ENCODE measurements around the gene AK9.

Gene AK9

DNA sequence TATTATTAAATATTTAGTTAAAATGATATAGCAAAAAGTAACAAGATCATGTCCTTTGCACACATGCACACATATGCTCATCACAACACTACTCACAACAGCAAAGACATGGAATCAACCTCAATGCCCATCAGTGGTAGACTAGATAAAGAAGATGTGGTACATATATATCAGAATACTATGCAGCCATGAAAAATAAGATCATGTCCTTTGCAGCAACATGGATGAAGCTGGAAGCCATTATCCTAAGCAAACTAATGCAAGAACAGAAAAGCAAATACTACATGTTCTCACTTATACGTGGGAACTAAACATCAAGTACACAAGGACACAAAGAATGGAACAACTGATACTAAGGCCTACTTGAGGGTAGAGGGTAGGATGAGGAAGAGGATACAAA is 14.3 kb downstream of the AK9 start:
- POLR2A ChIA-PET: no interaction called here
- H3K4me3 ChIP-seq (ENCODE audit: low read depth, low read length): no peak overlapping the region
- CTCF ChIA-PET: no interaction called here
- no peak for DNase-seq (ENCODE audit: low read depth, low spot score)
- TF ChIP-seq CTCF (IDR thresholded peaks at IDR 0.05; ENCODE audit: insufficient read depth, low read length, missing control alignments): no peak

GRCh38 chr6:109672839-109673238 is 18.2 kb downstream of the AK9 start:
- ChIA-PET CTCF (interaction anchor here (1.4 to 1.9 kb wide), 2 partner anchors 32 to 367 kb away, joined by 4 to 10 read pairs; no protein-coding TSS in a partner anchor), POLR2A (no interaction called here)
- TF ChIP-seq CTCF (IDR thresholded peaks at IDR 0.05; ENCODE audit: insufficient read depth, low read length, missing control alignments): no peak
- no peak overlapping the region for H3K4me3 ChIP-seq (ENCODE audit: low read depth, low read length)
- no peak for DNase-seq (ENCODE audit: low read depth, low spot score)

GRCh38 chr6:109672175-109672574 is 18.8 kb downstream of the AK9 start:
- ChIA-PET POLR2A (no interaction called here), CTCF (interaction anchor here (1.4 to 1.9 kb wide), 2 partner anchors 32 to 368 kb away, joined by 4 to 10 read pairs; no protein-coding TSS in a partner anchor)
- DNase-seq (ENCODE audit: low read depth, low spot score): no peak
- H3K4me3 ChIP-seq (ENCODE audit: low read depth, low read length): no peak overlapping the region
- TF ChIP-seq CTCF (IDR thresholded peaks at IDR 0.05; ENCODE audit: insufficient read depth, low read length, missing control alignments): no peak

DNA sequence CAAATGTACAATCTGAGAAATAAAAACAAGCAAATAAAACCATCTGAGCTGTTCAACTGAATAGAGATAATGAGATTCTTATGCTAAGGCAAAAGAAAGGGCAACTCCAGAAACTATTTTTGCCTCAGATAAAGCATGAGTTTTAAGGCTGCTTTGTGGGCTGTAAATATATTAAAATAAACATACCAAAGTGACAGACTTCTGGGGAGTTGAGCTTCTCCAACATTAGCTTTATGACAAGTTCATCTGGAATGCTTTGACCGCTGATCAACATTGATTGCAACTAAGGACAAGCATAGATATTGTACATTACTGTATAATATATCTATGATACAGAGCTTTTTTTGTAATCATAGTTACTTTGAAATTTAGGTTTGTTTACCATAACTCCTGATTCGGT is 19.3 kb downstream of the AK9 start:
- no peak for DNase-seq (ENCODE audit: low read depth, low spot score)
- CTCF ChIA-PET: interaction anchor here (1.4 to 1.9 kb wide), 2 partner anchors 33 to 368 kb away, joined by 4 to 10 read pairs; no protein-coding TSS in a partner anchor
- no peak for TF ChIP-seq CTCF (IDR thresholded peaks at IDR 0.05; ENCODE audit: insufficient read depth, low read length, missing control alignments)
- POLR2A ChIA-PET: no interaction called here
- no peak overlapping the region for H3K4me3 ChIP-seq (ENCODE audit: low read depth, low read length)

GRCh38 chr6:109669811-109670210 is 21.2 kb downstream of the AK9 start:
- ChIA-PET CTCF (no interaction called here), POLR2A (interaction anchor here (0.6 kb wide), 1 partner anchor 21 kb away, joined by 3 read pairs; the partner anchor contains the start of genes AK9 and FIG4)
- TF ChIP-seq CTCF (IDR thresholded peaks at IDR 0.05; ENCODE audit: insufficient read depth, low read length, missing control alignments): no peak
- H3K4me3 ChIP-seq (ENCODE audit: low read depth, low read length): no peak overlapping the region
- no peak for DNase-seq (ENCODE audit: low read depth, low spot score)

GRCh38 chr6:109662192-109662591 is 28.8 kb downstream of the AK9 start:
- POLR2A ChIA-PET: no interaction called here
- DNase-seq (ENCODE audit: low read depth, low spot score): no peak
- CTCF ChIA-PET: no interaction called here
- no peak overlapping the region for H3K4me3 ChIP-seq (ENCODE audit: low read depth, low read length)
- no peak for TF ChIP-seq CTCF (IDR thresholded peaks at IDR 0.05; ENCODE audit: insufficient read depth, low read length, missing control alignments)
